Natural killer cell (primary cell): ENCODE data around the gene PARP2. TPM values are rescaled to one million over a fixed set of nuclear protein-coding genes. Genes with fewer than 3 reads are reported as not detected.

Source experiments
- ATAC-seq, 3 donors: fragments of 150-1000 bp in 2 of 3; fragments of 200-7000 bp in 1 of 3; cut with Tn5 transposase; 1 replicate in 1 of 3; 2 replicates in 2 of 3; pipeline ENCODE4 v1.10.0; 2021; ENCODE audit warnings: mild to moderate bottlenecking in 2 of 3, moderate library complexity in 2 of 3
- DNase-seq, 2 donors: peaks; one replicate each; pipeline versions ENCODE4 v3.0.0 to v3.0.0-alpha.2; 2013 to 2021; ENCODE audit warnings: mixed read lengths in 1 of 2
- H3K27ac ChIP-seq: one replicate; pipeline ENCODE4 v1.5.1; 2013; ENCODE audit warnings: mild to moderate bottlenecking, low read length
- H3K27me3 ChIP-seq: one replicate; pipeline ENCODE4 v1.6.1; 2013; ENCODE audit warnings: low read length; ENCODE audit not compliant: control insufficient read depth, insufficient read depth
- H3K36me3 ChIP-seq: one replicate; pipeline ENCODE4 v1.6.1; 2013; ENCODE audit warnings: low read length; ENCODE audit not compliant: control insufficient read depth, insufficient read depth
- H3K4me1 ChIP-seq: one replicate; pipeline ENCODE4 v1.6.1; 2013; ENCODE audit warnings: low read length; ENCODE audit not compliant: control insufficient read depth, insufficient read depth
- H3K4me3 ChIP-seq: one replicate; pipeline ENCODE4 v1.5.1; 2013; ENCODE audit warnings: low read length
- H3K9me3 ChIP-seq: one replicate; pipeline ENCODE4 v1.6.1; 2013; ENCODE audit warnings: low read length; ENCODE audit not compliant: control insufficient read depth, insufficient read depth
- H3K27ac Mint-ChIP-seq, 2 donors: one replicate each; pipeline ENCODE4 v1.8.0; 2022; ENCODE audit warnings: mild to moderate bottlenecking in 2 of 2, mixed read lengths in 2 of 2, moderate library complexity in 1 of 2
- H3K27me3 Mint-ChIP-seq, 2 donors: one replicate each; pipeline ENCODE4 v1.8.0; 2022; ENCODE audit warnings: low read depth in 2 of 2, mixed read lengths in 2 of 2
- H3K36me3 Mint-ChIP-seq: one replicate; pipeline ENCODE4 v1.8.0; 2022; ENCODE audit warnings: mixed read lengths
- H3K4me1 Mint-ChIP-seq, 2 donors: one replicate each; pipeline ENCODE4 v1.8.0; 2022; ENCODE audit warnings: mixed read lengths in 2 of 2
- H3K4me3 Mint-ChIP-seq: one replicate; pipeline ENCODE4 v1.8.0; 2022; ENCODE audit warnings: mild to moderate bottlenecking, moderate library complexity, mixed read lengths
- H3K9me3 Mint-ChIP-seq, 2 donors: one replicate each; pipeline ENCODE4 v1.8.0; 2022; ENCODE audit warnings: mixed read lengths in 2 of 2
- WGBS: methylation state at CpG from one replicate; pipeline ENCODE4 v1.1.7; 2013; ENCODE audit warnings: missing lambda C conversion rate; ENCODE audit not compliant: insufficient coverage; 5-methylcytosine and 5-hydroxymethylcytosine counted together
- intact Hi-C: fragments of 100-400 bp; cut with micrococcal nuclease; formaldehyde crosslinking; loops from one replicate; pipeline ENCODE4 v1.14.2; 2022
- total RNA-seq, 4 donors: library from RNA; stranded (reverse); fragments of 120-200 nt in 1 of 4; gene quantifications; one replicate each; pipeline versions ENCODE4 v1.2.3 to v1.2.4, GENCODE V29; 2013 to 2022
- TF ChIP-seq, protein P1 (sequence below): fragments of 200-600 bp; IDR thresholded peaks from one replicate; pipeline ENCODE4 v1.8.0; 2022; ENCODE audit warnings: antibody characterized with exemption

Gene PARP2
- total RNA-seq, 3 donors from 2014 or later (not counting 1 experiment from before 2014, with no cell fraction given) = 18.2 to 28.3 (median 22.2) TPM

DNA sequence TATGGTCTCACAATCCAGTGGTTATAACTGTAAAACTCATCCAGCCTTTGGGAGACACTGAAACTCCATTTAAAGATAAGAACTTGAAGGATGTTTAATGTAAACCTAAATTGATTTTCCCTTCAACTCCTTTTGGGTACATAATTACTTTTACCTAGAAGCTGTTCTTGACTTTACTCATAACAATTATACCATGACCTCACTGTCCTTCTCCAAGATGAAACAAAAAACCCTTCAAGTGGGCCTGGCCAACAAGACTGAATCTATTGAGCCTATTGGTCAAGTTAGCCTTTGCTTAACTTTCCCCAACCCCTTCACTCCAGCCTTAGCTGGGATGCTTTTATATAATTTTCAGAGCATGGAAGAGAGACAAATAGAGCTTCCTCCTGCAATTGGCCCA is 22.5 kb downstream of the PARP2 start:
- H3K4me3 ChIP-seq = no peak overlapping the region
- peak overlapping the region; percentile 7 to 52 for H3K27ac Mint-ChIP-seq
- H3K4me1 Mint-ChIP-seq = no peaks in the 10 kb centered on the region
- no peak overlapping the region for H3K4me3 Mint-ChIP-seq
- H3K27me3 ChIP-seq = no peaks in the 10 kb centered on the region
- H3K9me3 Mint-ChIP-seq = no peaks in the 10 kb centered on the region
- peaks cover 47% of the 10 kb centered on the region for H3K36me3 ChIP-seq
- ATAC-seq (no peak), DNase-seq (no peak)
- intact Hi-C loops = no loop called here
- H3K9me3 ChIP-seq = no peaks in the 10 kb centered on the region
- TF ChIP-seq, protein P1, sequence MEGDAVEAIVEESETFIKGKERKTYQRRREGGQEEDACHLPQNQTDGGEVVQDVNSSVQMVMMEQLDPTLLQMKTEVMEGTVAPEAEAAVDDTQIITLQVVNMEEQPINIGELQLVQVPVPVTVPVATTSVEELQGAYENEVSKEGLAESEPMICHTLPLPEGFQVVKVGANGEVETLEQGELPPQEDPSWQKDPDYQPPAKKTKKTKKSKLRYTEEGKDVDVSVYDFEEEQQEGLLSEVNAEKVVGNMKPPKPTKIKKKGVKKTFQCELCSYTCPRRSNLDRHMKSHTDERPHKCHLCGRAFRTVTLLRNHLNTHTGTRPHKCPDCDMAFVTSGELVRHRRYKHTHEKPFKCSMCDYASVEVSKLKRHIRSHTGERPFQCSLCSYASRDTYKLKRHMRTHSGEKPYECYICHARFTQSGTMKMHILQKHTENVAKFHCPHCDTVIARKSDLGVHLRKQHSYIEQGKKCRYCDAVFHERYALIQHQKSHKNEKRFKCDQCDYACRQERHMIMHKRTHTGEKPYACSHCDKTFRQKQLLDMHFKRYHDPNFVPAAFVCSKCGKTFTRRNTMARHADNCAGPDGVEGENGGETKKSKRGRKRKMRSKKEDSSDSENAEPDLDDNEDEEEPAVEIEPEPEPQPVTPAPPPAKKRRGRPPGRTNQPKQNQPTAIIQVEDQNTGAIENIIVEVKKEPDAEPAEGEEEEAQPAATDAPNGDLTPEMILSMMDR = no peak
- no peaks in the 10 kb centered on the region for H3K27me3 Mint-ChIP-seq
- H3K27ac ChIP-seq = no peak overlapping the region
- no peaks in the 10 kb centered on the region for H3K4me1 ChIP-seq
- H3K36me3 Mint-ChIP-seq = peaks cover 22% of the 10 kb centered on the region

DNA sequence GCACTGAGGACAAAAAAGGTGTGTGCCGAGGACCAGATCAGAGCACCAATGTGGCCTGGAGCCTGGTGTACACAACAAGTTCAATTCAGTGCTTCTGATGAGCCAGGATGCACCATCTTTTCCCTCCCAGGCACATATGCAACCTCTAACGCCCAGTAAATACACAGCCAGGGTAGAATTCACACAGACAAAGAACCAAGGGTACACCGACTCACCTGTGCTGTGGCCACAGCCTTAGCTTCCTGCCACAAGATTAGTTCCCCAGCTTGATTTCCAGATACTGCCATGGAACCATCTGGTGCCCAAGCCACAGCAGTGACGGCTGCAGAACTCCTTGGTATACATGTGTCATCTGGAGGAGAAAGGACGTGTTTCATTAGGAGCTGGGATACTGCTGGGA is 29.4 kb downstream of the PARP2 start:
- H3K27ac Mint-ChIP-seq = no peak overlapping the region
- no peak for ATAC-seq
- intact Hi-C loops = no loop called here

DNA sequence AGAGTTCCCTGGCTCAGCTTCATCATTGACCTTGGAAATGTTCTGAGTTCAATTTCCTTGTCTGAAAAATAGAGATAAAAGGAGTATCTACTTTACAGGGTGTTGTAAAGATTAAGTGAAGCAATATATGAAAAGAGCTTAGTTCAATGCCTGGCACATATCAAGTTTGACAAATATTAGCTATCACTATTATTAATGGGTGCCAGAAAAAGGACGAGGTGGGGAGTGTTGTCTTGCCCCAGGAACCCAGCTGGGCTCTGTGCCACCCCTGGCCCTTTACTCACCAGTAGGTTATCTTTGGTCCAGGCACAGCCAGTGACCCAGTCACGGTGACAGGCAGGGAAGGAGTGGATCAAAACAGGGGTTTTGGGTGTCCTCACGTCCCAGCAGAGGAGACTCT is 32.0 kb downstream of the PARP2 start:
- Histone ChIP-seq H3K4me3 (no peak overlapping the region), H3K27me3 (no peaks in the 10 kb centered on the region), H3K9me3 (no peaks in the 10 kb centered on the region), H3K36me3 (peaks cover 95% of the 10 kb centered on the region), H3K4me1 (no peaks in the 10 kb centered on the region), H3K27ac (no peak overlapping the region)
- ATAC-seq (no peak), DNase-seq (no peak)
- intact Hi-C loops = no loop called here
- no peak overlapping the region for H3K4me3 Mint-ChIP-seq
- no peaks in the 10 kb centered on the region for H3K27me3 Mint-ChIP-seq
- H3K9me3 Mint-ChIP-seq = no peaks in the 10 kb centered on the region
- peak overlapping the region; percentile 48 to 60 for H3K27ac Mint-ChIP-seq
- H3K4me1 Mint-ChIP-seq = no peaks in the 10 kb centered on the region
- H3K36me3 Mint-ChIP-seq = peaks cover 41% of the 10 kb centered on the region
- WGBS = 97% methylated on average over 3 of the region's 3 CpGs
- TF ChIP-seq, protein P1 = no peak

More for the DNA sequence above, 29.4 kb downstream of the PARP2 start:
- Mint-ChIP-seq H3K36me3 (peaks cover 37% of the 10 kb centered on the region), H3K27me3 (no peaks in the 10 kb centered on the region), H3K4me1 (no peaks in the 10 kb centered on the region), H3K4me3 (no peak overlapping the region), H3K9me3 (no peaks in the 10 kb centered on the region)
- H3K9me3 ChIP-seq = no peaks in the 10 kb centered on the region
- peaks cover 84% of the 10 kb centered on the region for H3K36me3 ChIP-seq
- H3K27me3 ChIP-seq = no peaks in the 10 kb centered on the region
- TF ChIP-seq, protein P1 = no peak
- WGBS = 66% methylated on average over 5 of the region's 5 CpGs
- no peak overlapping the region for H3K27ac ChIP-seq
- DNase-seq = no peak
- no peak overlapping the region for H3K4me3 ChIP-seq
- no peaks in the 10 kb centered on the region for H3K4me1 ChIP-seq

DNA sequence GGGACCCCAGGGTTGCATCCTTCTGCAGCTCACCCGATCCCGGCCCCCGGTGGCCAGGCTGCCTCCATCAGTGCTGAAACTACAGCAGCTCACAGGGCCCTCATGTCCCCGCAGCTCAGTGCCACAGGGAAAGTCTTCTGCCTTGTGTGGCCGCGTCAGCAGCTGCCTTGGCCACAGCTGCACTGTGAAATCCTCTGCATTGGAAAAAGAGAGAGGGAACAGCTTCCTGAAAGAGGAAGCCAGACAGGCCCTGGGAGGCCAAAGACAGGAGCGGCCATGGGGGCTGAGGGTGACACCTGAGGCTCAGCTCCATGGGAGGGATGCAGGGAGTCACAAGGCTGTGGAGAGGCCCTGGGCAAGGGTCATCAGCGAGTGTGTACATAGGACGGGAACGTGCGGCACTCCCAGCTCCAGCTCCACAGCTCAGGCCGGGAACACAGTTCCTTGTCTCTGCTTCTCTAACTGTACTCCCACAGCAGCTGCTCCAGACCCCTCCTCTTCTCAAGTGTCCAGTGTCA is 32.7 kb downstream of the PARP2 start:
- H3K4me3 Mint-ChIP-seq = no peak overlapping the region
- Histone ChIP-seq H3K27ac (no peak overlapping the region), H3K36me3 (peaks cover 95% of the 10 kb centered on the region), H3K9me3 (no peaks in the 10 kb centered on the region), H3K4me3 (no peak overlapping the region), H3K4me1 (no peaks in the 10 kb centered on the region), H3K27me3 (no peaks in the 10 kb centered on the region)
- ATAC-seq (no peak), DNase-seq (no peak)
- no peaks in the 10 kb centered on the region for H3K9me3 Mint-ChIP-seq
- intact Hi-C loops = no loop called here
- peaks cover 44% of the 10 kb centered on the region for H3K36me3 Mint-ChIP-seq
- H3K27me3 Mint-ChIP-seq = no peaks in the 10 kb centered on the region
- TF ChIP-seq, protein P1 = no peak
- WGBS = 98% methylated on average over 12 of the region's 12 CpGs
- H3K4me1 Mint-ChIP-seq = no peaks in the 10 kb centered on the region
- H3K27ac Mint-ChIP-seq = peak overlapping the region; percentile 48 to 60
